NCI-H345 (cell line): ENCODE measurements around the gene DDX11.
A peak's percentile ranks its signal among the peaks of the same experiment; 100 is the strongest.
"Not testable (repeated sequence)": the region's sequence is repeated elsewhere in the genome, so short reads cannot be mapped to it uniquely, and the experiment has no call there.

Source experiments
- DNase-seq: peaks from one replicate; lab custom pipeline; 2025; lab: John Stamatoyannopoulos, UW

DDX11 gene

GRCh38 chr12:31124158-31124557, 50.5 kb downstream of the DDX11 start:
- not testable (repeated sequence) for DNase-seq

GRCh38 chr12:31125171-31125570, 51.5 kb downstream of the DDX11 start:
- not testable (repeated sequence) for DNase-seq

DNA sequence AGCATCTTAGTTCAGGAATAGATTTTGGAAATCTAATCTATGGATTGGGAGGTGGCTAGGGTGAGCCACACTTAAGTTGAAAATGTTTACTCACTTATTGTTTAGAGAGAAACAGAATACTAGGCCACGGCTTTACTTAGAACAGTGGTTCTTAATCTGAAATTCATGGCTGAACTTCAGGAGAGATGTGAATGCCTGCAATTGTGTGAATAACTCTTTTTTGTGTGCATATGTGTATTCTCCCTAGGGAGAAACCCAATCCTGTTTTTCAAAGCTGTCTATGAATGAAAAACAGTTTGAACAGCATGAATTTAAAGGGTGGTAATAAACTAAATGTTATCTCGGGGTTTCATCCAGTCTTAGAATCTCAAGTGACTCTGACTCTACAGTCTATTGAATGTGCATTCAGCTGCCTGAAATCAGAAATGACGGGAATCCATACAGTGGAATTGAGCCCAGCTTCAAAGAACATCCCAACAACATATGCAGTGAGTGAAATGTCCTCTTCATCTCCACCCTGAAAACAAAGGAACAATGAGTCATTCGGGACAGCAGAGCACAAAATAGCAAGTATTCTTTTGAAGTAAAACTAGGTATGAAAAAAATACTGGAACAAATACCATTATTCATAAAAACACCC, 53.7 kb downstream of the DDX11 start:
- DNase-seq = peak; percentile 0

DNA sequence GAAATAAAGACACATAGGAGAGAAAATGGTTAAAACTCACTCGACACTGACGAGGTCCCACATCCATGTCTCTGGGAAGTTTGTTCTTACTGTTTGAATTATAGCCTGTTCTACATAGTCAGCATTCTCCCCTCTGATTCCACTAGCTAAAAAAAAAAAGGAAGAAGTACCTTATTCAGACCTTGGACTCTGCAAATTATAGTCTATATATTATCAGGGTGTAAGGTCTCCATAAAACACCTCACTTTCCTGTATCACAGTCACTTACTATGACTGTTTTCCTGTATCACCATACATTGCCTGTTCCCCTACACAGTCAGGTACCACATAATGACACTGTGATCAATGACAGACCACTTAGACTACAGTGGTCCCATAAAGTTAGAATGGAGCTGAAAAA, 62.9 kb downstream of the DDX11 start:
- not testable (repeated sequence) for DNase-seq

DNA sequence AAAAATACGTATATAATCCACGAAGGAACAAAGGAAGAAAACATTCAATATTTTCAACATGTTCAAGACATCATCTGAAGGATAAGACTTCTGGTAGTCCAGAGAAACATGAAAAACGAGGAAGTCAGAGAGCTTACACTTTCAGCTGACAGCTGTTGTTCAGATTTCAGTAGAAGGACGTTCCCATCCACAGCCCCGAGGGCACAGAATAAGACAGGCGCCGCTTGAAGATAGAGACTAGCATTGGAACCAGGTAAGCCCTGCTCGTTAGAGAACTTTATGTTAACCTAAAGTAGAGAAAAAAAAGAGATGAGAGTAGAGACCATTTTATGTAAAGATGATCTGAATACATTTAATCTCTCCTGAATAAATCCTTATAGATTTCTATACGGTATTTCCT, 71.1 kb downstream of the DDX11 start:
- DNase-seq = peak; percentile 17

- DNase-seq = peak; percentile 31
Observed at GRCh38 chr12:31145296-31145695, 71.6 kb downstream of the DDX11 start.

GRCh38 chr12:31147415-31147814, 73.8 kb downstream of the DDX11 start:
- DNase-seq = not testable (repeated sequence)

DNA sequence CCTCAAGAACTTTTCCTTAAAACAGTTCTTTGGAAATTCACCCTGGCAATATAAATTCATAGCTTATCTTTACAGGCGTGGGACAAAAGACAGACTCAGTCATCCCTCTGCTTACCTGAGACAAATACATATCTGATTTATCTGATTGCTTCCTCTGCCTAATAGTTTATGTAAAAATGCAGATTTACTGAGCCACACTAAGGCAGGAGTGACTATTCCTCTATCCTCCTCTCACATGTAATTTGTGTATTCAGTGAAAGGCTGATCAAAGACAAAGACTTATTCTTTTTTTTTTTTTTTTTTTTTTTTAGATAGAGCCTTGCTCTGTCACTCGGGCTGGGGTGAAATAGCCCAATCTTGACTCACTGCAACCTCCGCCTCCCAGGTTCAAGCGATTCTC, 77.1 kb downstream of the DDX11 start:
- DNase-seq = not testable (repeated sequence)
